ENCODE results near the gene MRPL55. TPM values are rescaled to one million over a fixed set of nuclear protein-coding genes. Genes with fewer than 3 reads are reported as not detected.

The MRPL55 gene
- total RNA-seq, 1 experiment from 2014 or later = 57.1 TPM

DNA sequence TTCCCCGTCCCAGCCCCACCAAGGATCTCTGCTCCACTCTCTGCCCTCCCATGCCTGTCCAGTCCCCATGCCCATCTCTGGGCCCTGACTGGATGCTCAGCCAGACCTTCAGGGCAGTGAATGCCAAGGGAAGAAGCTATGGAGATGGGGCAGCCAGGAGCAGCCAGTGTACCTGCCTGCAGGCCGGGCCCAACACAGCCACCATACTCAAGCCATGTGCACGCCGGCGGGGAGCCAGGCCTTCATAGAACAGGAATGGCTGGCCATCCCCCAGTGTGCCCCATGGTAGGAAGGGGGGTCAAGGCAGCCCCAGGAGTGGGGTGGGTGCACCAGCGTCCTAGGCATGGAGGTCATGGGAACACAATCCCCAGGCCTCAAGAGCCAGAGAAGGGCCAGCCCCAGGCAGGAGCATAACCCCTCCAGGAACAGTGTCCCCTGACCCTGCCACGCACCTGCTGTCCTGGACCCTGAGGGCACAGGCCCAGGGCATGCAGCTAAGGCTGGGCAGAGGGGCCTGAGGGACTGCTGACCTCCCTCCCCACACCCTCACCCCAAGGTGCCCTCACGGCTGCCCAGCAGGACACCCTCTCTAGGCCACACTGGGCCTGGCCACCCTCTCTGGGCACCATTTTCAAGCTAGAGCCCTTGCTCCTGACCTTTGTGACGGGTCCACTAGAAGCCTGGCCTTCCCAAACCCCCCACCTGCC lies 46.9 kb downstream of the MRPL55 start:
- POLR2A ChIA-PET = no interaction called here
- ATAC-seq = no peak
- CTCF ChIA-PET = no interaction called here

More for the DNA sequence above, 46.9 kb downstream of the MRPL55 start:
- no peaks in the 10 kb centered on the region for H3K9me3 ChIP-seq (ENCODE audit: control insufficient read depth in 1 of 2, insufficient read depth in 1 of 2, low read depth in 1 of 2, low read length in 2 of 2)
- no peak overlapping the region for H2AFZ ChIP-seq (ENCODE audit: low read depth, low read length, poor library complexity, severe bottlenecking)
- H3K4me3 ChIP-seq (replicated peaks in 1 of 2; ENCODE audit: low read depth in 1 of 2, low read length in 2 of 2) = no peak overlapping the region
- TF ChIP-seq ELF1 (IDR thresholded peaks at IDR 0.05; ENCODE audit: borderline replicate concordance, low read depth) = no peak
- TF ChIP-seq RAD21 (IDR thresholded peaks at IDR 0.05; ENCODE audit: low read depth) = no peak
- TF ChIP-seq CEBPB (IDR thresholded peaks at IDR 0.05; ENCODE audit: low read depth) = no peak
- TF ChIP-seq EGR1 (IDR thresholded peaks at IDR 0.05; ENCODE audit: low read depth) = no peak
- no peak for TF ChIP-seq POLR2AphosphoS5 (IDR thresholded peaks at IDR 0.05; ENCODE audit: low read depth, low read length)
- TF ChIP-seq POLR2A (IDR thresholded peaks at IDR 0.05; ENCODE audit: borderline replicate concordance, extremely low read depth, insufficient read depth, insufficient read length) = no peak
- TF ChIP-seq SRF (IDR thresholded peaks at IDR 0.05; ENCODE audit: low read depth) = no peak
- TF ChIP-seq, protein P1, sequence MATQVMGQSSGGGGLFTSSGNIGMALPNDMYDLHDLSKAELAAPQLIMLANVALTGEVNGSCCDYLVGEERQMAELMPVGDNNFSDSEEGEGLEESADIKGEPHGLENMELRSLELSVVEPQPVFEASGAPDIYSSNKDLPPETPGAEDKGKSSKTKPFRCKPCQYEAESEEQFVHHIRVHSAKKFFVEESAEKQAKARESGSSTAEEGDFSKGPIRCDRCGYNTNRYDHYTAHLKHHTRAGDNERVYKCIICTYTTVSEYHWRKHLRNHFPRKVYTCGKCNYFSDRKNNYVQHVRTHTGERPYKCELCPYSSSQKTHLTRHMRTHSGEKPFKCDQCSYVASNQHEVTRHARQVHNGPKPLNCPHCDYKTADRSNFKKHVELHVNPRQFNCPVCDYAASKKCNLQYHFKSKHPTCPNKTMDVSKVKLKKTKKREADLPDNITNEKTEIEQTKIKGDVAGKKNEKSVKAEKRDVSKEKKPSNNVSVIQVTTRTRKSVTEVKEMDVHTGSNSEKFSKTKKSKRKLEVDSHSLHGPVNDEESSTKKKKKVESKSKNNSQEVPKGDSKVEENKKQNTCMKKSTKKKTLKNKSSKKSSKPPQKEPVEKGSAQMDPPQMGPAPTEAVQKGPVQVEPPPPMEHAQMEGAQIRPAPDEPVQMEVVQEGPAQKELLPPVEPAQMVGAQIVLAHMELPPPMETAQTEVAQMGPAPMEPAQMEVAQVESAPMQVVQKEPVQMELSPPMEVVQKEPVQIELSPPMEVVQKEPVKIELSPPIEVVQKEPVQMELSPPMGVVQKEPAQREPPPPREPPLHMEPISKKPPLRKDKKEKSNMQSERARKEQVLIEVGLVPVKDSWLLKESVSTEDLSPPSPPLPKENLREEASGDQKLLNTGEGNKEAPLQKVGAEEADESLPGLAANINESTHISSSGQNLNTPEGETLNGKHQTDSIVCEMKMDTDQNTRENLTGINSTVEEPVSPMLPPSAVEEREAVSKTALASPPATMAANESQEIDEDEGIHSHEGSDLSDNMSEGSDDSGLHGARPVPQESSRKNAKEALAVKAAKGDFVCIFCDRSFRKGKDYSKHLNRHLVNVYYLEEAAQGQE (IDR thresholded peaks at IDR 0.05; ENCODE audit: low read depth) = no peak
- TF ChIP-seq SIN3A (IDR thresholded peaks at IDR 0.05; ENCODE audit: low read depth) = no peak
- no peak for TF ChIP-seq JUND (IDR thresholded peaks at IDR 0.05)
- no peak for TF ChIP-seq CBX3 (IDR thresholded peaks at IDR 0.05; ENCODE audit: low read depth)
- TF ChIP-seq, protein P2, sequence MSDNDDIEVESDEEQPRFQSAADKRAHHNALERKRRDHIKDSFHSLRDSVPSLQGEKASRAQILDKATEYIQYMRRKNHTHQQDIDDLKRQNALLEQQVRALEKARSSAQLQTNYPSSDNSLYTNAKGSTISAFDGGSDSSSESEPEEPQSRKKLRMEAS (IDR thresholded peaks at IDR 0.05) = no peak
- TF ChIP-seq EZH2 (IDR thresholded peaks at IDR 0.05) = no peak
- no peak for TF ChIP-seq EZH2phosphoT487 (IDR thresholded peaks at IDR 0.05; ENCODE audit: borderline replicate concordance)
- BruUV-seq (replicated peaks) = no TSS peak
- H3K27ac ChIP-seq (ENCODE audit: low read depth, low read length) = no peak overlapping the region
- DNase-seq (ENCODE audit: low read depth, low spot score) = no peak
- RAD21 ChIA-PET (ENCODE audit: low non-redundant PET in 1 of 2, low total read pairs in 2 of 2, uncharacterized antibody in 2 of 2, unreplicated experiment in 2 of 2) = no interaction called here
- H3K4me1 ChIP-seq (ENCODE audit: control insufficient read depth in 1 of 2, insufficient read depth in 2 of 2, low read length in 2 of 2) = peaks cover 0 to 12% of the 10 kb centered on the region in 2 experiments; a peak in 2 of 4 replicates
- no peaks in the 10 kb centered on the region for H4K20me1 ChIP-seq (ENCODE audit: insufficient read depth)
- intact Hi-C loops (cut with micrococcal nuclease) = no loop called here
- no peak overlapping the region for H3K4me2 ChIP-seq (ENCODE audit: low read length)
- H3K9ac ChIP-seq (ENCODE audit: low read length) = no peak overlapping the region
- H3K9me2 ChIP-seq (ENCODE audit: insufficient read depth) = no peaks in the 10 kb centered on the region
- no peaks in the 10 kb centered on the region for H3K36me3 ChIP-seq (ENCODE audit: control insufficient read depth in 1 of 2, insufficient read depth in 2 of 2, low read length in 2 of 2)
- no peaks in the 10 kb centered on the region for H3K79me2 ChIP-seq (ENCODE audit: insufficient read depth, low read length)
- 0 out of 2 replicates have a peak, but pooled peaks cover 6% of the 10 kb centered on the region for H3K27me3 ChIP-seq (ENCODE audit: insufficient read depth, low read length)

Measured in HCT116 (cell line).